K562 (cell line): ENCODE results near the gene ANKRD65. TPM values are rescaled to one million over a fixed set of nuclear protein-coding genes. Genes with fewer than 3 reads are reported as not detected.
"Not testable (repeated sequence)": the region's sequence is repeated elsewhere in the genome, so short reads cannot be mapped to it uniquely, and the experiment has no call there.

Experiments used
- ATAC-seq: fragments of 200-7000 bp; cut with Tn5 transposase; 3 replicates; pipeline ENCODE4 v1.9.1; 2020; ENCODE audit warnings: moderate library complexity
- BruUV-seq: library from RNA; stranded (reverse); fragments of 400-500 nt; replicated peaks from 2 replicates; lab custom pipeline; 2021; lab: Mats Ljungman, UMichigan
- CTCF ChIA-PET: fragments of 300-600 bp; formaldehyde crosslinking; extraction: SDS; loops from one replicate; lab custom pipeline; 2021; ENCODE audit warnings: low intra/inter-chr PET ratio; lab: Yijun Ruan, JAX
- POLR2A ChIA-PET: fragments of 300-600, 350-650 bp; sonication (Branson Sonifier 250); formaldehyde crosslinking; extraction: SDS; loops from one replicate; lab custom pipeline; 2021; ENCODE audit warnings: antibody characterized with exemption, inconsistent platforms; lab: Yijun Ruan, JAX
- DNase-seq, 4 experiments: peaks; one replicate each; pipeline versions ENCODE4 v3.0.0 to v3.0.0-alpha.2; 2011 to 2018; ENCODE audit warnings: low spot score in 3 of 4, mixed read lengths in 3 of 4; ENCODE audit errors: extremely low read depth in 1 of 4
- FAIRE-seq: peaks from 2 replicates; lab custom pipeline; 2011; peaks lifted over from hg19 to GRCh38; lab: Jason Lieb, UNC
- H2AFZ ChIP-seq: 2 replicates; pipeline ENCODE4 v1.6.0; 2011; ENCODE audit warnings: low read depth, low read length, control low read depth, inconsistent platforms
- H3K27ac ChIP-seq: fragments of 200-600 bp; 3 replicates; pipeline ENCODE4 v1.8.0; 2011; ENCODE audit warnings: low read depth, mild to moderate bottlenecking, control low read depth, inconsistent platforms, low read length, moderate library complexity, mixed read lengths; ENCODE audit errors: extremely low read depth
- H3K27me3 ChIP-seq, 2 experiments: fragments of 300-600 bp in 1 of 2; 2 replicates in 1 of 2; 3 replicates in 1 of 2; pipeline versions ENCODE4 v1.6.0 to v1.8.0; 2011; ENCODE audit warnings: inconsistent platforms in 2 of 2, low read length in 2 of 2, mild to moderate bottlenecking in 1 of 2, mixed read lengths in 1 of 2, moderate library complexity in 1 of 2; ENCODE audit not compliant: control insufficient read depth in 2 of 2, insufficient read depth in 2 of 2
- H3K36me3 ChIP-seq: fragments of 300-600 bp; 3 replicates; pipeline ENCODE4 v1.8.0; 2011; ENCODE audit warnings: mild to moderate bottlenecking, low read length, inconsistent platforms; ENCODE audit not compliant: control insufficient read depth, insufficient read depth
- H3K4me1 ChIP-seq, 2 experiments: fragments of 200-600 bp in 1 of 2; replicated peaks in 1 of 2; 2 replicates in 1 of 2; 3 replicates in 1 of 2; pipeline versions ENCODE4 v1.5.1 to v1.8.0; 2011; ENCODE audit warnings: inconsistent platforms in 2 of 2, low read length in 2 of 2, mild to moderate bottlenecking in 1 of 2, mixed read lengths in 1 of 2, moderate library complexity in 1 of 2; ENCODE audit not compliant: control insufficient read depth in 2 of 2, insufficient read depth in 2 of 2
- H3K4me2 ChIP-seq: 2 replicates; pipeline ENCODE4 v1.6.1; 2011; ENCODE audit warnings: low read length, control low read depth, inconsistent platforms, mixed read lengths; ENCODE audit not compliant: insufficient read depth
- H3K4me3 ChIP-seq: fragments of 200-600 bp; sonication (generic), shearing (Covaris generic); 2 replicates; pipeline ENCODE4 v1.5.1; 2016; ENCODE audit warnings: control low read depth, inconsistent platforms
- H3K79me2 ChIP-seq: fragments of 200-600 bp; 3 replicates; pipeline ENCODE4 v1.8.0; 2011; ENCODE audit warnings: low read length, inconsistent platforms; ENCODE audit not compliant: control insufficient read depth, insufficient read depth
- H3K9ac ChIP-seq, 2 experiments: 2 replicates each; pipeline versions ENCODE4 v1.6.0 to v1.6.1; 2011; ENCODE audit warnings: low read depth in 2 of 2, low read length in 2 of 2, control low read depth in 1 of 2, inconsistent platforms in 1 of 2, mild to moderate bottlenecking in 1 of 2, mixed read lengths in 1 of 2; ENCODE audit not compliant: insufficient read depth in 1 of 2
- H3K9me1 ChIP-seq: one replicate; pipeline ENCODE4 v1.6.0; 2011; ENCODE audit warnings: inconsistent platforms, mild to moderate bottlenecking, low read length, moderate library complexity; ENCODE audit not compliant: control insufficient read depth, insufficient read depth
- H3K9me3 ChIP-seq: replicated peaks from 2 replicates; pipeline ENCODE4 v1.5.1; 2011; ENCODE audit warnings: low read depth, low read length, inconsistent platforms; ENCODE audit not compliant: control insufficient read depth, insufficient read depth
- H4K20me1 ChIP-seq: replicated peaks from 2 replicates; pipeline ENCODE4 v1.6.1; 2011; ENCODE audit warnings: low read length, inconsistent platforms, mixed read lengths; ENCODE audit not compliant: control insufficient read depth, insufficient read depth
- C11orf30 ChIP-seq: fragments of 450-650 bp; IDR thresholded peaks from 2 replicates; pipeline ENCODE4 v1.6.1; 2016; ENCODE audit warnings: low read depth, mild to moderate bottlenecking
- NFIC ChIP-seq: fragments of 450-650 bp; IDR thresholded peaks from 2 replicates; pipeline ENCODE4 v1.6.1; 2017; ENCODE audit warnings: mild to moderate bottlenecking, inconsistent platforms
- NFIX ChIP-seq: fragments of 250-450 bp; sonication (Bioruptor Pico); IDR thresholded peaks from 2 replicates; pipeline ENCODE4 v1.4.0; 2020; ENCODE audit warnings: low read depth, mild to moderate bottlenecking, moderate library complexity
- POLR2G ChIP-seq: fragments of 200-400 bp; formaldehyde crosslinking; IDR thresholded peaks from 2 replicates; pipeline ENCODE4 v1.6.1; 2017; ENCODE audit warnings: low read depth, mild to moderate bottlenecking, antibody characterized with exemption, low read length, moderate library complexity
- ZNF280B ChIP-seq: fragments of 250-450 bp; sonication (Bioruptor Pico); IDR thresholded peaks from 2 replicates; pipeline ENCODE4 v1.5.1; 2021; ENCODE audit warnings: mild to moderate bottlenecking
- WGBS: fragments of 100-300 bp; shearing (Covaris generic); methylation state at CpG from one replicate; pipeline ENCODE4 v1.1.6; 2016; ENCODE audit warnings: low coverage, mixed read lengths; ENCODE audit not compliant: insufficient coverage; ENCODE audit errors: missing lambda C conversion rate; 5-methylcytosine and 5-hydroxymethylcytosine counted together
- in situ Hi-C: fragments of 300-500 bp; cut with MboI; formaldehyde crosslinking; loops from 4 replicates; pipeline ENCODE4 v1.15.0; 2018; ENCODE audit warnings: inconsistent platforms, mixed read lengths
- intact Hi-C: fragments of 100-400 bp; cut with micrococcal nuclease; formaldehyde crosslinking; loops from 2 replicates; pipeline ENCODE4 v1.14.2; 2022
- polyA plus RNA-seq, 8 experiments: library from polyadenylated mRNA; depleted of rRNA in 4 of 8; stranded (reverse) in 5 of 8; unstranded in 3 of 8; fragments of >200 nt; fragmentation: Nextera tagmentation in 2 of 8; fragmentation: Illumina TruSeq in 1 of 8; extraction: Ambion mirVana in 2 of 8; extraction: Trizol in 1 of 8; gene quantifications; 2 replicates each; pipeline versions ENCODE4 v1.2.1 to v1.2.3, GENCODE V29; 2011 to 2014; ENCODE audit warnings: inconsistent platforms in 1 of 8, missing spikeins in 1 of 8
- total RNA-seq, 7 experiments: library from RNA; depleted of rRNA in 6 of 7; stranded (reverse); fragments of >200 nt in 6 of 7; fragmentation: Illumina TruSeq in 2 of 7; extraction: Trizol in 2 of 7; gene quantifications; 2 replicates each; pipeline versions ENCODE4 v1.2.1 to v1.2.3, GENCODE V29; 2011 to 2021; ENCODE audit warnings: low replicate concordance in 1 of 7

The ANKRD65 gene
- total and polyA plus RNA-seq, 9 of the 15 experiments (the other 6 are each of a cell fraction or from before 2014, with no cell fraction given), result not detected

GRCh38 chr1:1446631-1447030 is 25.6 kb upstream of the ANKRD65 start:
- H3K27me3 ChIP-seq, POLR2A ChIA-PET, H2AFZ ChIP-seq, H3K9me1 ChIP-seq, H3K79me2 ChIP-seq, H4K20me1 ChIP-seq, H3K4me3 ChIP-seq, H3K9me3 ChIP-seq, CTCF ChIA-PET, H3K9ac ChIP-seq, ATAC-seq, H3K4me2 ChIP-seq, H3K27ac ChIP-seq, intact Hi-C loops, H3K36me3 ChIP-seq, FAIRE-seq, BruUV-seq, DNase-seq: not testable (repeated sequence)
- WGBS, result 70% methylated on average over 13 of the region's 19 CpGs
- H3K4me1 ChIP-seq, result peaks cover 0 to 24% of the 10 kb centered on the region in 2 experiments; a peak in 3 of 5 replicates
- in situ Hi-C loops, result loop anchor here (5.0 kb wide), 1 partner anchor 51 kb away; no protein-coding TSS in a partner anchor

- H3K27me3 ChIP-seq, result no peaks in the 10 kb centered on the region
- H3K4me1 ChIP-seq, result peaks cover 7 to 60% of the 10 kb centered on the region in 2 experiments; a peak in 4 of 5 replicates
- no peak for FAIRE-seq
- no peaks in the 10 kb centered on the region for H3K36me3 ChIP-seq
- POLR2A ChIA-PET, result interaction anchor here (0.5 to 2.0 kb wide), 2 partner anchors 20 to 129 kb away, joined by 3 to 5 read pairs; no protein-coding TSS in a partner anchor
- peak overlapping the region in 1 of 2 experiments; percentile 6; a peak in 1 of 4 replicates for H3K9ac ChIP-seq
- no peak for ATAC-seq
- in situ Hi-C loops (no loop called here), intact Hi-C loops (no loop called here)
- no peaks in the 10 kb centered on the region for H3K9me1 ChIP-seq
- H2AFZ ChIP-seq, result no peak overlapping the region
- no peak overlapping the region for H3K27ac ChIP-seq
- CTCF ChIA-PET, result no interaction called here
- no peak for TF ChIP-seq C11orf30
- TF ChIP-seq ZNF280B (CRISPR knock-in tag), result no peak
- peak; percentile 89 for TF ChIP-seq NFIC
- TF ChIP-seq NFIX (CRISPR knock-in tag), result 0 out of 2 replicates have a peak, but pooled peaks have one; percentile 2
- TF ChIP-seq POLR2G, result 0 out of 2 replicates have a peak, but pooled peaks have one; percentile 17
- no peaks in the 10 kb centered on the region for H4K20me1 ChIP-seq
- no peaks in the 10 kb centered on the region for H3K9me3 ChIP-seq
- H3K79me2 ChIP-seq, result no peaks in the 10 kb centered on the region
- BruUV-seq, result no TSS peak
- WGBS, result 70% methylated on average over 32 of the region's 32 CpGs
- H3K4me2 ChIP-seq, result no peak overlapping the region
- no peak for DNase-seq
- H3K4me3 ChIP-seq, result no peak overlapping the region
Measured at GRCh38 chr1:1442069-1442770, 21.1 kb upstream of the ANKRD65 start.
